Left ventricle myocardium inferior (tissue), 1 donor: Measurements from ENCODE around the gene NCOA1. TPM values are rescaled to one million over a fixed set of nuclear protein-coding genes. Genes with fewer than 3 reads are reported as not detected.

Experiments used
- DNase-seq: peaks from one replicate; pipeline ENCODE4 v3.0.0-alpha.2; 2020
- H3K27ac ChIP-seq: fragments of 200-600 bp; replicated peaks from 2 replicates; pipeline ENCODE4 v1.8.0; 2021
- H3K27me3 ChIP-seq: fragments of 200-600 bp; 2 replicates; pipeline ENCODE4 v1.8.0; 2021; ENCODE audit warnings: low read depth
- H3K36me3 ChIP-seq: fragments of 200-600 bp; 2 replicates; pipeline ENCODE4 v1.8.0; 2021
- H3K4me1 ChIP-seq: fragments of 200-600 bp; 2 replicates; pipeline ENCODE4 v1.8.0; 2021
- H3K4me3 ChIP-seq: fragments of 200-600 bp; 2 replicates; pipeline ENCODE4 v1.8.0; 2021; ENCODE audit warnings: mild to moderate bottlenecking, moderate library complexity
- H3K9me3 ChIP-seq: fragments of 200-600 bp; replicated peaks from 2 replicates; pipeline ENCODE4 v1.8.0; 2021
- CTCF ChIP-seq: fragments of 200-600 bp; IDR thresholded peaks from 2 replicates; pipeline ENCODE4 v1.8.0; 2021; ENCODE audit warnings: antibody characterized with exemption, mild to moderate bottlenecking, borderline replicate concordance
- intact Hi-C: fragments of 100-400 bp; cut with micrococcal nuclease; formaldehyde crosslinking; loops from one replicate; pipeline ENCODE4 v1.11.0; 2022
- total RNA-seq: library from RNA; stranded (reverse); fragmentation: NEBNext Ultra II Directional; extraction: Animal tissue kit (Norgen Biotek cat#: 25700); gene quantifications from one replicate; pipeline ENCODE4 v1.2.1, GENCODE V29; 2021
- donor health status: DM: no; HTN: yes; CAD: no; lungs with severe emphysema.

Gene NCOA1
- total RNA-seq, 1 donor from 2014 or later = 26.9 TPM

- DNase-seq = no peak
- Histone ChIP-seq H3K9me3 (no peaks in the 10 kb centered on the region), H3K4me3 (no peak overlapping the region), H3K27ac (peak overlapping the region; percentile 29), H3K27me3 (no peaks in the 10 kb centered on the region), H3K36me3 (peaks cover 61% of the 10 kb centered on the region), H3K4me1 (peaks cover 23% of the 10 kb centered on the region)
- intact Hi-C loops = no loop called here
- no peak for TF ChIP-seq CTCF
These were observed 220.8 kb downstream of the NCOA1 start for GRCh38 chr2:24711865-24712264.

- DNase-seq = peak; percentile 27
- Histone ChIP-seq H3K27me3 (no peaks in the 10 kb centered on the region), H3K27ac (peak overlapping the region; percentile 29), H3K9me3 (no peaks in the 10 kb centered on the region), H3K4me3 (no peak overlapping the region), H3K4me1 (peaks cover 23% of the 10 kb centered on the region), H3K36me3 (peaks cover 60% of the 10 kb centered on the region)
- no peak for TF ChIP-seq CTCF
- intact Hi-C loops = no loop called here
These were observed 221.2 kb downstream of the NCOA1 start for GRCh38 chr2:24712296-24712695.

- no peak for TF ChIP-seq CTCF
- Histone ChIP-seq H3K4me1 (peaks cover 25% of the 10 kb centered on the region), H3K4me3 (no peak overlapping the region), H3K9me3 (no peaks in the 10 kb centered on the region), H3K36me3 (peaks cover 42% of the 10 kb centered on the region), H3K27ac (no peak overlapping the region), H3K27me3 (no peaks in the 10 kb centered on the region)
- intact Hi-C loops = no loop called here
- DNase-seq = no peak
These were observed 226.4 kb downstream of the NCOA1 start for GRCh38 chr2:24717263-24717951.

- peak overlapping the region; percentile 60 for H3K27ac ChIP-seq
- H3K4me1 ChIP-seq = peaks cover 38% of the 10 kb centered on the region
- TF ChIP-seq CTCF = no peak
- DNase-seq = no peak
- no peaks in the 10 kb centered on the region for H3K9me3 ChIP-seq
- H3K27me3 ChIP-seq = no peaks in the 10 kb centered on the region
- H3K36me3 ChIP-seq = peaks cover 24% of the 10 kb centered on the region
- H3K4me3 ChIP-seq = no peak overlapping the region
- intact Hi-C loops = loop anchor here (10.0 kb wide), 1 partner anchor 226 kb away; the partner anchor contains the start of gene NCOA1
These were observed 229.3 kb downstream of the NCOA1 start for GRCh38 chr2:24720310-24720709.

- Histone ChIP-seq H3K27me3 (no peaks in the 10 kb centered on the region), H3K4me1 (peaks cover 38% of the 10 kb centered on the region), H3K9me3 (no peaks in the 10 kb centered on the region), H3K4me3 (no peak overlapping the region), H3K27ac (peak overlapping the region; percentile 60), H3K36me3 (peaks cover 22% of the 10 kb centered on the region)
- peak; percentile 67 for DNase-seq
- no peak for TF ChIP-seq CTCF
- intact Hi-C loops = loop anchor here (10.0 kb wide), 1 partner anchor 227 kb away; the partner anchor contains the start of gene NCOA1
These were observed 230.4 kb downstream of the NCOA1 start for GRCh38 chr2:24721470-24721869.
